Measurements from ENCODE around the gene PEX3. TPM values are rescaled to one million over a fixed set of nuclear protein-coding genes. Genes with fewer than 3 reads are reported as not detected.
A peak's percentile ranks its signal among the peaks of the same experiment; 100 is the strongest.

PEX3 gene
- total and polyA plus RNA-seq, 10 of the 15 experiments (the other 5 are each of a cell fraction or from before 2014, with no cell fraction given) = 18.6 to 70.7 (median 38.6) TPM

DNA sequence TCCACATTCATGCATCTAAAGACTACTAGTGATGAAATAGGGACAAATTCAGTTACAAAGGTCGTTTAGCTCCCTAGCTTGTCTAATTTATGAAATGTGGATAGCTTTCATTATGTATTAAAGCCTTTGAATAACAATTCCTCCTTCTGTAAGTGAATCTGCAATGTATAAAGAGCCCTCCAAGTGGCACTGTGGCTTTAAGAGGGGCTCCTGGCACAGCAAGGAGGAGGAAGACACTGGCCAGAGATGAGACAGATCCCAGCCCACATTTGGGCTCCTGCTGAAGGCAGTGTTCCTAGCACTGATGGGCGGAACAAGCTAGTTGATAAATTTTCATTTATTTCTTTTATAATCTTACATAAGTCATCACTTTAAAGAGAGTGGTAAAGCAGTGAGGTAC, 78.5 kb downstream of the PEX3 start:
- Histone ChIP-seq H4K20me1 (ENCODE audit: control insufficient read depth, insufficient read depth) (no peaks in the 10 kb centered on the region), H2AFZ (ENCODE audit: control insufficient read depth, low read depth, low read length) (no peak overlapping the region), H3K4me3 (no peak overlapping the region), H3K79me2 (ENCODE audit: control insufficient read depth, insufficient read depth, low read length) (no peaks in the 10 kb centered on the region), H3K27ac (ENCODE audit: control insufficient read depth, insufficient read depth) (no peak overlapping the region), H3K27me3 (replicated peaks in 1 of 2; ENCODE audit: control insufficient read depth in 2 of 2, insufficient read depth in 2 of 2, low read length in 1 of 2) (peaks cover 0 to 1% of the 10 kb centered on the region in 2 experiments; a peak in 1 of 4 replicates), H3K4me1 (ENCODE audit: control insufficient read depth, insufficient read depth, low read length) (peaks cover 3% of the 10 kb centered on the region; the same call in 1 of the 2 replicates), H3K36me3 (ENCODE audit: control insufficient read depth in 2 of 2, insufficient read depth in 2 of 2, low read length in 1 of 2) (no peaks in the 10 kb centered on the region), H3K9me3 (replicated peaks; ENCODE audit: control insufficient read depth, insufficient read depth, low read length) (no peaks in the 10 kb centered on the region; the same call in 2 of the 3 replicates), H3K9ac (ENCODE audit: control insufficient read depth, insufficient read depth, low read length) (no peak overlapping the region), H3K4me2 (ENCODE audit: control insufficient read depth, insufficient read depth) (no peak overlapping the region)
- ChIA-PET RAD21 (ENCODE audit: unreplicated experiment) (no interaction called here), CTCF (interaction anchor here (0.8 to 1.9 kb wide), 7 partner anchors 13 to 411 kb away, joined by 3 to 6 read pairs (median 3); partner anchors contain the start of gene FUCA2), SMC1A (ENCODE audit: uncharacterized antibody, unreplicated experiment) (interaction anchor here (0.7 to 2.3 kb wide), 5 partner anchors 10 to 80 kb away, joined by 3 to 8 read pairs (median 3); no protein-coding TSS in a partner anchor), POLR2A (no interaction called here)
- BruUV-seq (replicated peaks) = no TSS peak
- no peak for DNase-seq (ENCODE audit: low read depth, low spot score)
- intact Hi-C loops (cut with micrococcal nuclease; ENCODE audit: unreplicated experiment) (no loop called here), in situ Hi-C loops (cut with MboI) (no loop called here)
- TF ChIP-seq MTA3 (IDR thresholded peaks at IDR 0.05; ENCODE audit: borderline replicate concordance, low read length) (no peak), IRF4 (IDR thresholded peaks at IDR 0.05; ENCODE audit: low read depth, low read length) (no peak), RB1 (IDR thresholded peaks at IDR 0.05; ENCODE audit: borderline replicate concordance) (no peak), YBX1 (IDR thresholded peaks at IDR 0.05) (no peak), RAD21 (IDR thresholded peaks at IDR 0.05; ENCODE audit: insufficient read depth, low read depth, low read length) (peak; percentile 60), CHD1 (IDR thresholded peaks at IDR 0.05; ENCODE audit: low read depth, low read length) (no peak), KLF5 (IDR thresholded peaks at IDR 0.05; ENCODE audit: partially characterized antibody) (no peak), MYC (IDR thresholded peaks at IDR 0.05; ENCODE audit: insufficient read depth, insufficient read length, insufficient replicate concordance, low read length, severe bottlenecking) (no peak)
- WGBS (ENCODE audit: insufficient coverage, insufficient replicate concordance, low lambda C conversion rate, missing lambda C conversion rate) = 71% methylated on average over 2 of the region's 2 CpGs
- ATAC-seq = peak; percentile 75
- no peak for FAIRE-seq
